GM19328 (cell line): Measurements from ENCODE around the gene DUSP7.

Experiments
- ATAC-seq: cut with Tn5 transposase; IDR thresholded peaks from one replicate; pipeline ENCODE4 v1.9.1; 2021; ENCODE audit warnings: mild to moderate bottlenecking, moderate library complexity; ENCODE audit not compliant: unreplicated experiment

DUSP7 gene

GRCh38 chr3:52013802-52014598 lies 42.4 kb downstream of the DUSP7 start:
- no peak for ATAC-seq

- no peak for ATAC-seq
Measured at GRCh38 chr3:52012699-52013098, 43.7 kb downstream of the DUSP7 start.

GRCh38 chr3:52010431-52010830 lies 45.9 kb downstream of the DUSP7 start:
- no peak for ATAC-seq

DNA sequence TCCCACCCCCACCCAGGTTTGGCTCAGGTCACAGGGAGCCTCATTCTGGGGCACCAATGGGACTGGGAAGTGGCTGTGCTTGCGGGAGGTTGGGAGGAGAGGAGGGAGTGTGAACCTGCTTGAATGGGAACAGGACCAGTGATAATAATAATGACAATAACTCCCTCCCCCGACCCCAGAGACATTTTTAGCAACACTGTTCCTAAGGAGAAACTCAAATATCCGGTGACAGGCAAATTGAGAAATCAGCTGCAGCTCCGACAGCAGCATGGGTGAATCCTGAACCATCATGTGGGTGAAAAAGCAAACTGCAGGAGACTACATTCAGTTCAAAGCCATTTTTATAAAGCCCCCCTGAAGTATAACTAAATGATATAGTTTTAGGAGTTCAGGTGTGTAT lies 49.1 kb downstream of the DUSP7 start:
- ATAC-seq: no peak

- ATAC-seq: no peak
Measured at GRCh38 chr3:52006820-52007133, 49.6 kb downstream of the DUSP7 start.

DNA sequence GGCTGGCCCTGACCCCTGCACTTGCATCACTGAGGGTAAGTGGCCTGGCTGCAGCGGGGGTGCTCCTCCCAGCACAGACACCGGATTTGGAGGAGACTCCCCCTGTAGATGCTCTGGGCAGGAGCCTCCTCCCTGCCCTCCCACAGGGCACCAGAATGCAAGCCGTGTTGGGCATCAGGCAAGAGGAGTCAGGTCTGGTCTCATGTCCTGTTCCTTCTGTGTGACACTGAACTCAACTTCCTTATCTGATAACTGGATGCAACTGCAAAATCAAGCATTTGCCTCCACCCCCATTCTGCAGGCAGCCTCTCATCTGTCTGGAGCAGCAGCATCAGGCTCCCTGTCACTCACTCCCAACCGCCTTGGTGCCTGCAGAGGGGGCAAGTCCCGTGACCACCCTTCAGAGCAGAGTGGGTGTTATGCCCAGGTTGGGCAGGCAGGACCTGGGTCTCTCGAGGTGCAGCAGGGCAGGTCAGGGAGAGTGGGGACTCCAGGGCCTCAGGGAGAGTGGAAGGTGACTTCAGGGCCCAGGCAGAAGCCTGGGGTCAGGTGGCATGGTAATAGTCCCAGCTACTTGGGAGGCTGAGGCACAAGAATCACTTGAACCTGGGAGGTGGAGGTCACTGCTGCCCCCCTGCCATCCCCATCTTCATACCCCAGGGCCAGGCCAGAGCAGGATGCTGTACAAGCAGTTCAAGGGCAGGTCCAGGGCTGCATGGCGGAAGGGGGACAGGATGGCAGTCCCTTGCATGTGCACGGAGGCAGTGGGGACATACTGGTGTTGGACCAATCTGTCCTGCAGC lies 50.2 kb downstream of the DUSP7 start:
- no peak for ATAC-seq

- ATAC-seq: no peak
Measured at GRCh38 chr3:52005571-52005986, 50.8 kb downstream of the DUSP7 start.

GRCh38 chr3:52004906-52005395 lies 51.4 kb downstream of the DUSP7 start:
- no peak for ATAC-seq

DNA sequence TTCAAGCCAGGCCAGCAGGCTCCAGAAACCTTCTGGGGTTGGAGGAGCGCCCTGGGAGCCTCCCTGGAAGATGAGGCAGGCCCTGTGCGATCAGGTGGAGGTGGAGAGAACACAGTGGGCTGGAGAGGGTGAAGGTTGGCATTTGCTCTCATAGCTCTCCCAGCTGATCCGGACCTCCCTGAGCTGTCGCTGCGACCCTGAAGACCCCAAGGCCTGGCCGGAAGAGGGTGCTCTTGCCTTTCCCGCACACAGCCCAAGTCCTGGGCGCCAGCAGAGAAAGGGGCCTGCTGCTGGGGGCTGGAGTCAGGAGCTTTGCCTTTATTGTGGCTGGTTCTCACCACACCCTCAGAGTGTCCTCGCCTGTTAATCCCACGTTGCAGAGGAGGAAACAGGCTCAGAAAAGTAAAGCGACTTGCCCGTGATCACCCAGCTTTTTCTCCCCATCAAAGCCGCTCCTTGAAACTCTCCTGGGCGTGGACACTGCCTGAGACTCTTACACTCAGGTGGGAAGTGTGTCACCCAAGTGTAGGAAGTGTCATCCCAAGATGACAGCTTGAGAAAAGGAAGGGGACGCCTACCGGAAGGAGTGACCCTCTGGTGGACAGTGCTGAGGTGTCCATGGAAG lies 52.1 kb downstream of the DUSP7 start:
- ATAC-seq: no peak

GRCh38 chr3:52002748-52003147 lies 53.6 kb downstream of the DUSP7 start:
- ATAC-seq: no peak

- ATAC-seq: no peak
Measured at GRCh38 chr3:52001443-52001974, 54.9 kb downstream of the DUSP7 start.

GRCh38 chr3:51999846-52000245 lies 56.5 kb downstream of the DUSP7 start:
- ATAC-seq: no peak
